ENCODE measurements around the gene GAR1.

GAR1 gene

GRCh38 chr4:109872950-109873656, 57.5 kb downstream of the GAR1 start:
- H3K4me3 ChIP-seq (ENCODE audit: low read depth, low read length): no peak overlapping the region
- H3K9me3 ChIP-seq (ENCODE audit: control insufficient read depth, insufficient read depth, low read length): no peaks in the 10 kb centered on the region
- H3K27ac ChIP-seq (ENCODE audit: low read depth, low read length): no peak overlapping the region
- H3K36me3 ChIP-seq (ENCODE audit: control insufficient read depth, insufficient read depth, low read length): no peaks in the 10 kb centered on the region
- H3K4me1 ChIP-seq (ENCODE audit: control insufficient read depth, insufficient read depth, low read length): no peaks in the 10 kb centered on the region
- H3K9ac ChIP-seq (ENCODE audit: low read depth, low read length): no peak overlapping the region
- H3K27me3 ChIP-seq (ENCODE audit: control insufficient read depth, insufficient read depth, low read length): no peaks in the 10 kb centered on the region

GRCh38 chr4:109873791-109874514, 58.4 kb downstream of the GAR1 start:
- no peak overlapping the region for H3K4me3 ChIP-seq (ENCODE audit: low read depth, low read length)
- no peaks in the 10 kb centered on the region for H3K27me3 ChIP-seq (ENCODE audit: control insufficient read depth, insufficient read depth, low read length)
- H3K27ac ChIP-seq (ENCODE audit: low read depth, low read length): no peak overlapping the region
- H3K9me3 ChIP-seq (ENCODE audit: control insufficient read depth, insufficient read depth, low read length): no peaks in the 10 kb centered on the region
- no peak overlapping the region for H3K9ac ChIP-seq (ENCODE audit: low read depth, low read length)
- no peaks in the 10 kb centered on the region for H3K36me3 ChIP-seq (ENCODE audit: control insufficient read depth, insufficient read depth, low read length)
- no peaks in the 10 kb centered on the region for H3K4me1 ChIP-seq (ENCODE audit: control insufficient read depth, insufficient read depth, low read length)
